ENCODE data around the gene OSBPL3. TPM values are rescaled to one million over a fixed set of nuclear protein-coding genes. Genes with fewer than 3 reads are reported as not detected.

The OSBPL3 gene
- total RNA-seq, 1 donor from 2014 or later = 93.7 TPM

- DNase-seq = no peak
- peaks cover 23% of the 10 kb centered on the region for H3K4me1 Mint-ChIP-seq
- intact Hi-C loops (cut with micrococcal nuclease) = no loop called here
- H3K4me3 Mint-ChIP-seq = no peak overlapping the region
- H3K27me3 Mint-ChIP-seq = no peaks in the 10 kb centered on the region
- no peaks in the 10 kb centered on the region for H3K9me3 Mint-ChIP-seq
- no peak overlapping the region for H3K27ac Mint-ChIP-seq
- H3K36me3 Mint-ChIP-seq (ENCODE audit: low read depth) = peaks cover 50% of the 10 kb centered on the region
These were observed 137.9 kb downstream of the OSBPL3 start for GRCh38 chr7:24842029-24842428.

GRCh38 chr7:24840563-24840962 is 139.4 kb downstream of the OSBPL3 start:
- no peak overlapping the region for H3K4me3 Mint-ChIP-seq
- intact Hi-C loops (cut with micrococcal nuclease) = no loop called here
- DNase-seq = no peak
- no peak overlapping the region for H3K27ac Mint-ChIP-seq
- H3K4me1 Mint-ChIP-seq = peaks cover 29% of the 10 kb centered on the region
- H3K27me3 Mint-ChIP-seq = no peaks in the 10 kb centered on the region
- peaks cover 50% of the 10 kb centered on the region for H3K36me3 Mint-ChIP-seq (ENCODE audit: low read depth)
- no peaks in the 10 kb centered on the region for H3K9me3 Mint-ChIP-seq

GRCh38 chr7:24836084-24836483 is 143.9 kb downstream of the OSBPL3 start:
- H3K27ac Mint-ChIP-seq = no peak overlapping the region
- peaks cover 41% of the 10 kb centered on the region for H3K4me1 Mint-ChIP-seq
- intact Hi-C loops (cut with micrococcal nuclease) = no loop called here
- no peaks in the 10 kb centered on the region for H3K9me3 Mint-ChIP-seq
- H3K27me3 Mint-ChIP-seq = no peaks in the 10 kb centered on the region
- H3K36me3 Mint-ChIP-seq (ENCODE audit: low read depth) = peaks cover 59% of the 10 kb centered on the region
- H3K4me3 Mint-ChIP-seq = peak overlapping the region; percentile 30
- peak; percentile 59 for DNase-seq

GRCh38 chr7:24835643-24836042 is 144.3 kb downstream of the OSBPL3 start:
- Mint-ChIP-seq H3K4me1 (peaks cover 43% of the 10 kb centered on the region), H3K27me3 (no peaks in the 10 kb centered on the region), H3K4me3 (no peak overlapping the region), H3K36me3 (ENCODE audit: low read depth) (peaks cover 60% of the 10 kb centered on the region), H3K27ac (no peak overlapping the region), H3K9me3 (no peaks in the 10 kb centered on the region)
- peak; percentile 50 for DNase-seq
- intact Hi-C loops (cut with micrococcal nuclease) = no loop called here

- Mint-ChIP-seq H3K9me3 (no peaks in the 10 kb centered on the region), H3K27ac (no peak overlapping the region), H3K4me3 (no peak overlapping the region), H3K36me3 (ENCODE audit: low read depth) (peaks cover 60% of the 10 kb centered on the region), H3K4me1 (peaks cover 50% of the 10 kb centered on the region), H3K27me3 (no peaks in the 10 kb centered on the region)
- intact Hi-C loops (cut with micrococcal nuclease) = no loop called here
- DNase-seq = no peak
These were observed 145.7 kb downstream of the OSBPL3 start for GRCh38 chr7:24834128-24834798.

GRCh38 chr7:24833549-24833948 is 146.4 kb downstream of the OSBPL3 start:
- H3K36me3 Mint-ChIP-seq (ENCODE audit: low read depth) = peaks cover 58% of the 10 kb centered on the region
- peaks cover 52% of the 10 kb centered on the region for H3K4me1 Mint-ChIP-seq

GRCh38 chr7:24831240-24831639 is 148.7 kb downstream of the OSBPL3 start:
- Mint-ChIP-seq H3K27me3 (no peaks in the 10 kb centered on the region), H3K27ac (peak overlapping the region; percentile 30), H3K9me3 (no peaks in the 10 kb centered on the region), H3K4me3 (peak overlapping the region; percentile 4), H3K36me3 (ENCODE audit: low read depth) (peaks cover 66% of the 10 kb centered on the region), H3K4me1 (peaks cover 58% of the 10 kb centered on the region)
- intact Hi-C loops (cut with micrococcal nuclease) = no loop called here
- no peak for DNase-seq

More at GRCh38 chr7:24833549-24833948, 146.4 kb downstream of the OSBPL3 start:
- no peaks in the 10 kb centered on the region for H3K9me3 Mint-ChIP-seq
- DNase-seq = no peak
- H3K27ac Mint-ChIP-seq = peak overlapping the region; percentile 56
- H3K27me3 Mint-ChIP-seq = no peaks in the 10 kb centered on the region
- intact Hi-C loops (cut with micrococcal nuclease) = no loop called here
- H3K4me3 Mint-ChIP-seq = no peak overlapping the region

- no peak for DNase-seq
- intact Hi-C loops (cut with micrococcal nuclease) = no loop called here
- Mint-ChIP-seq H3K4me1 (peaks cover 60% of the 10 kb centered on the region), H3K4me3 (no peak overlapping the region), H3K9me3 (no peaks in the 10 kb centered on the region), H3K36me3 (ENCODE audit: low read depth) (peaks cover 69% of the 10 kb centered on the region), H3K27me3 (no peaks in the 10 kb centered on the region), H3K27ac (no peak overlapping the region)
These were observed 149.4 kb downstream of the OSBPL3 start for GRCh38 chr7:24830440-24831050.

GRCh38 chr7:24829787-24830186 is 150.2 kb downstream of the OSBPL3 start:
- Mint-ChIP-seq H3K27me3 (no peaks in the 10 kb centered on the region), H3K4me3 (no peak overlapping the region), H3K4me1 (peaks cover 66% of the 10 kb centered on the region), H3K9me3 (no peaks in the 10 kb centered on the region), H3K36me3 (ENCODE audit: low read depth) (peaks cover 73% of the 10 kb centered on the region), H3K27ac (no peak overlapping the region)
- no peak for DNase-seq
- intact Hi-C loops (cut with micrococcal nuclease) = loop anchor here (1.0 kb wide), 1 partner anchor 8 kb away; no protein-coding TSS in a partner anchor

- intact Hi-C loops (cut with micrococcal nuclease) = loop anchor here (1.0 kb wide), 1 partner anchor 8 kb away; no protein-coding TSS in a partner anchor
- peaks cover 69% of the 10 kb centered on the region for H3K4me1 Mint-ChIP-seq
- H3K36me3 Mint-ChIP-seq (ENCODE audit: low read depth) = peaks cover 78% of the 10 kb centered on the region
- no peak overlapping the region for H3K4me3 Mint-ChIP-seq
- no peaks in the 10 kb centered on the region for H3K9me3 Mint-ChIP-seq
- no peaks in the 10 kb centered on the region for H3K27me3 Mint-ChIP-seq
- H3K27ac Mint-ChIP-seq = no peak overlapping the region
- DNase-seq = no peak
These were observed 150.9 kb downstream of the OSBPL3 start for GRCh38 chr7:24828891-24829661.

- peaks cover 73% of the 10 kb centered on the region for H3K36me3 Mint-ChIP-seq (ENCODE audit: low read depth)
- no peak for DNase-seq
- no peaks in the 10 kb centered on the region for H3K27me3 Mint-ChIP-seq
- no peaks in the 10 kb centered on the region for H3K9me3 Mint-ChIP-seq
- H3K4me3 Mint-ChIP-seq = no peak overlapping the region
- H3K4me1 Mint-ChIP-seq = peaks cover 65% of the 10 kb centered on the region
- H3K27ac Mint-ChIP-seq = no peak overlapping the region
- intact Hi-C loops (cut with micrococcal nuclease) = no loop called here
These were observed 152.4 kb downstream of the OSBPL3 start for GRCh38 chr7:24827589-24827988.

- Mint-ChIP-seq H3K9me3 (no peaks in the 10 kb centered on the region), H3K4me1 (peaks cover 66% of the 10 kb centered on the region), H3K4me3 (peak overlapping the region; percentile 70), H3K36me3 (ENCODE audit: low read depth) (peaks cover 71% of the 10 kb centered on the region), H3K27me3 (no peaks in the 10 kb centered on the region), H3K27ac (peak overlapping the region; percentile 89)
- intact Hi-C loops (cut with micrococcal nuclease) = no loop called here
- no peak for DNase-seq
These were observed 153.0 kb downstream of the OSBPL3 start for GRCh38 chr7:24827027-24827426.

GRCh38 chr7:24826662-24827020 is 153.3 kb downstream of the OSBPL3 start:
- intact Hi-C loops (cut with micrococcal nuclease) = no loop called here
- Mint-ChIP-seq H3K36me3 (ENCODE audit: low read depth) (peaks cover 71% of the 10 kb centered on the region), H3K4me3 (peak overlapping the region; percentile 70), H3K27ac (peak overlapping the region; percentile 89), H3K27me3 (no peaks in the 10 kb centered on the region), H3K4me1 (peaks cover 69% of the 10 kb centered on the region), H3K9me3 (no peaks in the 10 kb centered on the region)
- DNase-seq = peak; percentile 69

All from activated CD4-positive, alpha-beta T cell treated with anti-CD3 and anti-CD28 coated beads, Interleukin-2, amount 10 ng/mL, durations not matched to agents 24 days and 14 days (primary cell).